ENCODE data around the gene TESK2. TPM values are rescaled to one million over a fixed set of nuclear protein-coding genes. Genes with fewer than 3 reads are reported as not detected.

The TESK2 gene
- polyA plus RNA-seq, 1 donor from 2014 or later = 0.51 TPM

DNA sequence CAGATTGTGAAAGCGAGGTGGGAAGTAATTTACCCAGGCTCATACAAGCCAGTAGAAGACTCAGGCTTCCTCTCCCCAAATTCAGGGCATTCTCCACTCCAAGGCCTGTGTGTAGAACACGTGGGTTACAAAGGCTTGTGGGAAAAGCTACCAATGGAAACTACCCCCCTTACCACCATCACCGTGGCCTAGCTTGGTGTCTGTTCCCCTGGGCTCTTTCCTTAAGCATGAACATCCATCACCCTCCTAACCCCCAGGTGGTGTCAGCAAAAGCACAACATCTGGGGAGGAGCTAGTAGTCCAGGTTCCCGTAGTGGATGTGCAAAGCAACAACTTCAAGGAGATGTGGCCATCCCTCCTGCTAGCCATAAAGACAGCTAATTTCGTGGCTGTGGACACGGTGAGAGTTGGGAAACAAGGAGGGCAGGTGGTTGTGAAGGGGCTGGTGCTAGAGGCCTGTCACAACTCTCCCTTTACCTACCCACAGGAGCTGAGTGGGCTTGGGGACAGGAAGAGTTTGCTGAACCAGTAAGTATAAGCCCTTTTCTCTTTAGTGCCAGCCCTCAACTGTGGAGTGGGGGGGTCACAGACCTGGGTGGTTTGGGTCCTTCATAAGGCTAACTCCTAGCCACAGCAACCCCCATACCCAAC lies 150.0 kb downstream of the TESK2 start:
- Histone ChIP-seq H3F3A (ENCODE audit: insufficient read depth, low read length, poor library complexity, severe bottlenecking) (no peaks in the 10 kb centered on the region), H3K79me2 (replicated peaks; ENCODE audit: insufficient read depth, low read length) (peaks cover 9% of the 10 kb centered on the region), H3K9me2 (ENCODE audit: insufficient read depth, low read length) (no peaks in the 10 kb centered on the region), H3K27me3 (ENCODE audit: insufficient read depth, low read depth, low read length) (no peaks in the 10 kb centered on the region), H3K36me3 (ENCODE audit: insufficient read depth, low read length) (peaks cover 5% of the 10 kb centered on the region), H4K20me1 (ENCODE audit: insufficient read depth) (no peaks in the 10 kb centered on the region), H3K9me3 (ENCODE audit: low read length) (no peaks in the 10 kb centered on the region), H3K4me2 (ENCODE audit: low read length) (peak overlapping the region; percentile 86), H3K4me3 (ENCODE audit: low read length) (peak overlapping the region; percentile 91), H3K9ac (ENCODE audit: low read length) (peak overlapping the region; percentile 93), H3K27ac (ENCODE audit: low read length) (peak overlapping the region; percentile 89), H2AFZ (ENCODE audit: low read depth, low read length) (no peak overlapping the region)
- TF ChIP-seq POLR2AphosphoS5 (IDR thresholded peaks at IDR 0.05) = no peak
- no peak for TF ChIP-seq MXI1 (conservative IDR thresholded peaks at IDR 0.05; ENCODE audit: poor library complexity, severe bottlenecking)

- peak within 1 kb of the TSS; percentile 93 for H3K9ac ChIP-seq (ENCODE audit: low read length)
- H3K4me3 ChIP-seq (ENCODE audit: low read length) = peak within 1 kb of the TSS; percentile 91
- H3K4me2 ChIP-seq (ENCODE audit: low read length) = peak within 1 kb of the TSS; percentile 86
- TF ChIP-seq CTCF (IDR thresholded peaks at IDR 0.05; ENCODE audit: poor library complexity, severe bottlenecking) = peak; percentile 19
- no peak for TF ChIP-seq RAD21 (conservative IDR thresholded peaks at IDR 0.05)
- TF ChIP-seq MXI1 (conservative IDR thresholded peaks at IDR 0.05; ENCODE audit: poor library complexity, severe bottlenecking) = peak; percentile 84
- peak; percentile 92 for TF ChIP-seq TAF1 (IDR thresholded peaks at IDR 0.05; ENCODE audit: low read depth)
- no peak for TF ChIP-seq SMC3 (conservative IDR thresholded peaks at IDR 0.05; ENCODE audit: poor library complexity)
- peak; percentile 58 for TF ChIP-seq EP300 (conservative IDR thresholded peaks at IDR 0.05; ENCODE audit: poor library complexity, severe bottlenecking)
- TF ChIP-seq POLR2AphosphoS5 (IDR thresholded peaks at IDR 0.05) = peak; percentile 71
- TF ChIP-seq REST (IDR thresholded peaks at IDR 0.05; ENCODE audit: borderline replicate concordance) = peak; percentile 86
- H3K9me2 ChIP-seq (ENCODE audit: insufficient read depth, low read length) = no peaks in the 10 kb centered on the region
- H3F3A ChIP-seq (ENCODE audit: insufficient read depth, low read length, poor library complexity, severe bottlenecking) = no peaks in the 10 kb centered on the region
- H4K20me1 ChIP-seq (ENCODE audit: insufficient read depth) = no peaks in the 10 kb centered on the region
- peaks cover 5% of the 10 kb centered on the region for H3K36me3 ChIP-seq (ENCODE audit: insufficient read depth, low read length)
- no peaks in the 10 kb centered on the region for H3K9me3 ChIP-seq (ENCODE audit: low read length)
- peak within 1 kb of the TSS; percentile 89 for H2AFZ ChIP-seq (ENCODE audit: low read depth, low read length)
- peak within 1 kb of the TSS; percentile 89 for H3K27ac ChIP-seq (ENCODE audit: low read length)
- H3K79me2 ChIP-seq (replicated peaks; ENCODE audit: insufficient read depth, low read length) = peaks cover 9% of the 10 kb centered on the region
- H3K27me3 ChIP-seq (ENCODE audit: insufficient read depth, low read depth, low read length) = no peaks in the 10 kb centered on the region
These were observed 151.0 kb downstream of the TESK2 start, which contains the start of the genes MUTYH and TOE1 for GRCh38 chr1:45339789-45340558. MUTYH (minus strand) TSS chr1:45340440; CDS start chr1:45334505, 5,935 bp downstream. TOE1 (plus strand) TSS chr1:45340170; CDS start chr1:45340253, 83 bp downstream.

Data from neural cell (in vitro differentiated cells).